Measurements from ENCODE around the gene TPPP3. TPM values are rescaled to one million over a fixed set of nuclear protein-coding genes. Genes with fewer than 3 reads are reported as not detected.
"Not testable (repeated sequence)": the region's sequence is repeated elsewhere in the genome, so short reads cannot be mapped to it uniquely, and the experiment has no call there.

The TPPP3 gene
- total and polyA plus RNA-seq, 2 donors (not counting 1 experiment from before 2014, with no cell fraction given): 0.31 TPM; not detected in 1

DNA sequence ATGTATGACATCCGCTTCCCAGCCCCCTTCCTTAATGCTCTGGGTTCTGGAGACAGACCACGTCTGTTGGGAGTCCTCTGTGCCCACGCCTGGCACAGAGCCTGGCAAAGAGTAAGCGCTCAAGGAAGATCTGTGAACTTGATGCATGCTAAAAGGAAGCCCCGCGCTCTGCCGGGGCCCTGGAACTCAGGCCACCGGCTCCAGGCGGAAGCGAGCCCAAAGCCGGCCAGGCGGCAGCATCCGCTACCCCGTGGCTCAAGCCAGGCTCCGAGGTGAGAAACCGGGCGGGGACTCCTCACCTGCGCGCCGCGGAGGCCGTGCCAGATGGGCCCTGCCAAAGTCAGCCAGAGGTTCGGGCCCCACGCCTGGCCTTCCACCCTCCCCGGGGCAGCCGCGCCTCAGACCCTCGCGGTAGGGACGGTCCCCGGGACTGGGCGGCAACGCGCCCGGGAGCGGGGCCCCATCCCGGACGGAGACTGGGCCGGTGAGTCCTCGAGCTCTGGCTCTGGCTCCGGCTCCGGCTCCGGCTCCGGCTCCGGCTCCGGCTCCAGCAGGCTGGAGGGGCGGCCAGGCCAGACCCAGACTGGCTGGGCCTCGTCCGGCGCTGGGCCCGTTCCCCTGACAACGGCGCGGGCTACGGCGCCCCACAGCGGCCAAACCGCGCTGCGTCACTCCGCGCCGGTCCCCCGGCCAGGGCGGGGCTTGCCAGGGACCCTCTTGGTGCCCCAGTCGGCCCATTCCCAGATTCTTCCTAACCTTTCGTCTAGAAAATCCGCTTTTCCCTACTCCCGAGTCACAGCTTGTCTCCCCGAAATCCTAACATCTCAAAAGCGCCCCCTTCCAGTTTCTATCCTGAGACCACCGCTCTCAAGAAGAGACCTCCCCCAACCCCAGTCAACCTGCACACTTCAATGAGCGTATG is 22.8 kb upstream of the TPPP3 start, which contains the start of gene ZDHHC1:
Gene ZDHHC1 (minus strand): TSS at position 606 of the 922 bp plus-strand sequence. CDS start 8,702 bp downstream, outside the sequence.
- Histone ChIP-seq H3K27me3 (replicated peaks in 1 of 4; ENCODE audit: control extremely low read depth in 1 of 4, control insufficient read depth in 3 of 4, insufficient read depth in 4 of 4, low read length in 3 of 4) (peaks cover 0 to 13% (median 5%) of the 10 kb centered on the region in 4 experiments), H3K9ac (ENCODE audit: low read length) (peak within 1 kb of the TSS; percentile 70), H3K4me2 (replicated peaks; ENCODE audit: low read depth, low read length, poor library complexity, severe bottlenecking) (peak within 1 kb of the TSS; percentile 92), H3K36me3 (replicated peaks in 1 of 2; ENCODE audit: control extremely low read depth in 1 of 2, control insufficient read depth in 1 of 2, extremely low read depth in 1 of 2, insufficient read depth in 2 of 2, low read length in 1 of 2) (no peaks in the 10 kb centered on the region), H3K4me3 (ENCODE audit: control extremely low read depth in 1 of 5, extremely low read depth in 1 of 5, insufficient read depth in 1 of 5, low read depth in 2 of 5, low read length in 4 of 5) (peak within 1 kb of the TSS; percentile 25 to 69 (median 64)), H2AFZ (ENCODE audit: insufficient read depth, low read depth, low read length, poor library complexity, severe bottlenecking) (peak within 1 kb of the TSS; percentile 91), H3K79me2 (ENCODE audit: control insufficient read depth, insufficient read depth, low read length) (no peaks in the 10 kb centered on the region), H3K27ac (ENCODE audit: low read length in 2 of 2) (peak within 1 kb of the TSS in 1 of 2 donors; percentile 70), H4K20me1 (ENCODE audit: control insufficient read depth, insufficient read depth, low read length, poor library complexity, severe bottlenecking) (no peaks in the 10 kb centered on the region), H3K4me1 (ENCODE audit: control insufficient read depth in 2 of 2, insufficient read depth in 2 of 2, low read length in 2 of 2) (peaks cover 8 to 11% of the 10 kb centered on the region in 2 donors), H3K9me3 (ENCODE audit: control extremely low read depth in 1 of 3, control insufficient read depth in 2 of 3, insufficient read depth in 1 of 3, low read length in 2 of 3) (no peaks in the 10 kb centered on the region)
- Mint-ChIP-seq H3K9me3 (ENCODE audit: insufficient read depth) (no peaks in the 10 kb centered on the region), H3K4me1 (peaks cover 12% of the 10 kb centered on the region), H3K4me3 (peak within 1 kb of the TSS; percentile 89), H3K27ac (no peak within 1 kb of the TSS), H3K27me3 (peaks cover 15% of the 10 kb centered on the region)
- intact Hi-C loops (cut with micrococcal nuclease): loop anchor here (2.0 kb wide), 2 partner anchors 21 to 439 kb away; no protein-coding TSS in a partner anchor
- TF ChIP-seq, protein P1, sequence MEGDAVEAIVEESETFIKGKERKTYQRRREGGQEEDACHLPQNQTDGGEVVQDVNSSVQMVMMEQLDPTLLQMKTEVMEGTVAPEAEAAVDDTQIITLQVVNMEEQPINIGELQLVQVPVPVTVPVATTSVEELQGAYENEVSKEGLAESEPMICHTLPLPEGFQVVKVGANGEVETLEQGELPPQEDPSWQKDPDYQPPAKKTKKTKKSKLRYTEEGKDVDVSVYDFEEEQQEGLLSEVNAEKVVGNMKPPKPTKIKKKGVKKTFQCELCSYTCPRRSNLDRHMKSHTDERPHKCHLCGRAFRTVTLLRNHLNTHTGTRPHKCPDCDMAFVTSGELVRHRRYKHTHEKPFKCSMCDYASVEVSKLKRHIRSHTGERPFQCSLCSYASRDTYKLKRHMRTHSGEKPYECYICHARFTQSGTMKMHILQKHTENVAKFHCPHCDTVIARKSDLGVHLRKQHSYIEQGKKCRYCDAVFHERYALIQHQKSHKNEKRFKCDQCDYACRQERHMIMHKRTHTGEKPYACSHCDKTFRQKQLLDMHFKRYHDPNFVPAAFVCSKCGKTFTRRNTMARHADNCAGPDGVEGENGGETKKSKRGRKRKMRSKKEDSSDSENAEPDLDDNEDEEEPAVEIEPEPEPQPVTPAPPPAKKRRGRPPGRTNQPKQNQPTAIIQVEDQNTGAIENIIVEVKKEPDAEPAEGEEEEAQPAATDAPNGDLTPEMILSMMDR (IDR thresholded peaks at IDR 0.05): peak; percentile 67
- TF ChIP-seq EZH2 (IDR thresholded peaks at IDR 0.05; ENCODE audit: borderline replicate concordance, insufficient read depth, low read depth, low read length, poor library complexity, severe bottlenecking): no peak
- ATAC-seq (ENCODE audit: low read depth): peak; percentile 97
- 3% methylated on average over 73 of the region's 73 CpGs for WGBS (ENCODE audit: insufficient coverage)
- DNase-seq: peak; percentile 73
- ChIA-PET POLR2A (no interaction called here), CTCF (interaction anchor here (0.8 to 3.0 kb wide), 9 partner anchors 8 to 156 kb away, joined by 3 to 20 read pairs (median 3); no protein-coding TSS in a partner anchor)

DNA sequence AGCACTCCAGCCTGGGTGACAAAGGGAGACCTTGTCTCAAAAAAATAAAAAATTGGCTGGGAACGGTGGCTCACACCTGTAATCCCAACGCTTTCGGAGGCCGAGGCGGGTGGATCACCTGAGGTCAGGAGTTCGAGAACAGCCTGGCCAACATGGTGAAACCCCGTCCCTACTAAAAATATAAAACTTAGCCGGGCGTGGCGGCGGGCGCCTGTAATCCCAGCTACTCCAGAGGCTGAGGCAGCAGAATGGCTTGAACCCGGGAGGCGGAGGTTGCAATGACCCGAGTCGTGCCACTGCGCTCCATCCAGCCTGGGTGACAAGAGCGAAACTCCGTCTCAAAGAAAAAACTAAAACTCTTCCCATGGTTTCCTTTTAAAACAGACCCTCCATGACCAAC is 22.1 kb upstream of the TPPP3 start:
- H3K79me2 ChIP-seq (ENCODE audit: control insufficient read depth, insufficient read depth, low read length); H3K9me3 ChIP-seq (ENCODE audit: control extremely low read depth in 1 of 3, control insufficient read depth in 2 of 3, insufficient read depth in 1 of 3, low read length in 2 of 3); H4K20me1 ChIP-seq (ENCODE audit: control insufficient read depth, insufficient read depth, low read length, poor library complexity, severe bottlenecking); H3K36me3 ChIP-seq (replicated peaks in 1 of 2; ENCODE audit: control extremely low read depth in 1 of 2, control insufficient read depth in 1 of 2, extremely low read depth in 1 of 2, insufficient read depth in 2 of 2, low read length in 1 of 2); H3K27ac ChIP-seq (ENCODE audit: low read length in 2 of 2); ATAC-seq (ENCODE audit: low read depth); intact Hi-C loops (cut with micrococcal nuclease); H3K27ac Mint-ChIP-seq; POLR2A ChIA-PET; H3K9me3 Mint-ChIP-seq (ENCODE audit: insufficient read depth); DNase-seq: not testable (repeated sequence)
- Histone ChIP-seq H2AFZ (ENCODE audit: insufficient read depth, low read depth, low read length, poor library complexity, severe bottlenecking) (peak overlapping the region; percentile 91), H3K4me1 (ENCODE audit: control insufficient read depth in 2 of 2, insufficient read depth in 2 of 2, low read length in 2 of 2) (peaks cover 8 to 11% of the 10 kb centered on the region in 2 donors), H3K27me3 (replicated peaks in 1 of 4; ENCODE audit: control extremely low read depth in 1 of 4, control insufficient read depth in 3 of 4, insufficient read depth in 4 of 4, low read length in 3 of 4) (peaks cover 0 to 13% (median 5%) of the 10 kb centered on the region in 4 experiments), H3K4me3 (ENCODE audit: control extremely low read depth in 1 of 5, extremely low read depth in 1 of 5, insufficient read depth in 1 of 5, low read depth in 2 of 5, low read length in 4 of 5) (peak overlapping the region in 2 of 5 experiments; percentile 64), H3K4me2 (replicated peaks; ENCODE audit: low read depth, low read length, poor library complexity, severe bottlenecking) (peak overlapping the region; percentile 92), H3K9ac (ENCODE audit: low read length) (peak overlapping the region; percentile 70)
- 95% methylated on average over 17 of the region's 19 CpGs for WGBS (ENCODE audit: insufficient coverage)
- CTCF ChIA-PET: interaction anchor here (1.4 kb wide), 1 partner anchor 13 kb away, joined by 5 read pairs; no protein-coding TSS in a partner anchor
- H3K27me3 Mint-ChIP-seq: peaks cover 15% of the 10 kb centered on the region
- peak overlapping the region; percentile 73 for H3K4me3 Mint-ChIP-seq
- H3K4me1 Mint-ChIP-seq: peaks cover 12% of the 10 kb centered on the region

Measured in B cell (primary cell).